ENCODE measurements around the gene LEAP2.

The LEAP2 gene

DNA sequence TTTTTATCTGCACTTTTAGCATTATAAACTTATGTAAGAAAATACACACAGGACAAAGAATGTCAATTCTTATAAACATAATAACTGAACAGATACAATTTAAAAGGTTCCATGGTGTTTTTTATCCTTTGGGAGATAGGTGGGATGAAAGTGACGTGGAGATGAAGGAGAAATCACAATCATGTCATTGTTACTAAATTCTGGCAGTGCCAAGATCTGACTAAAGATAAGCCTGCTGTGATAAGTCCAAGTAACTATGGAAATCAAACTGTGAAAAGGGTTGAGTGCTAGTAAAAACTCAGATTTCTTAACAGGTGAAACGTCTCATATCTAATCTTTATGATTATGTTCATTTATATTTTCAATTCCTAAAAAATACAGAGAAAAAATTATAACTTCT lies 11.1 kb downstream of the LEAP2 start:
- no peak for DNase-seq

DNA sequence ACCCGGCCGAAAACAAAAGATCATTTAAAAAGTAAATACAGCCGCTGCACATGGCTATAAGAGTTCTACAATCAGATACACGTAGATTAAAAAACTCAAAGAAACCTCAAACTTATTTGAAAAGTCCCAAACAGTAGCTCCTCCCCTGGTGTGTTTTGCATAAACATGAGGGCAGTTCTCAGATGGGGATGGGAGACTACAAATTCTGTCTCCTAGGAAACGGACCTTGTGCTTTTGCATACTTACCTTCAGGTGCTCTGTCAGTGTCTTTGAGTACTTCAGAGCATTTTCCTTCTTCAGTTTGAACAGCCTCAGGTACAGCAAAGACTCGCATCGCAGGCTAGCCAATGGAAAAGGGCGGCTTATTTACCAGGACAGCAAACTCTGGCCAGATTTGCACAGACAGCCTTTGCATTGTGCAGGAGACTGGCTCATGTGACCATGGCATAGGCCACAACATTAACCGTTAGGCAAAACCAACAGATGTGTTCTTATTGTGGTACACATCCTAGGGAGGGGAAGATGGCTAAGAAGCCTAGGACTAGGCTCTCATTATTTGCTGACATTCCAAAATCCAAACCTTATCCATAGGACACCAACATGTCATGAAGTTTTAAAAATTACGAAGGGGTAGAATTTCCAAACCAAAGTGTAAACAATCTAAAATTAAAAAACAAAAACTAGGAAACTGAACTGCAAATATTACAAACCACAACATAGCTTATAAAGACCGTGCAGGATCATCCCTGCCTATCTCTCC lies 12.8 kb downstream of the LEAP2 start:
- no peak for DNase-seq

DNA sequence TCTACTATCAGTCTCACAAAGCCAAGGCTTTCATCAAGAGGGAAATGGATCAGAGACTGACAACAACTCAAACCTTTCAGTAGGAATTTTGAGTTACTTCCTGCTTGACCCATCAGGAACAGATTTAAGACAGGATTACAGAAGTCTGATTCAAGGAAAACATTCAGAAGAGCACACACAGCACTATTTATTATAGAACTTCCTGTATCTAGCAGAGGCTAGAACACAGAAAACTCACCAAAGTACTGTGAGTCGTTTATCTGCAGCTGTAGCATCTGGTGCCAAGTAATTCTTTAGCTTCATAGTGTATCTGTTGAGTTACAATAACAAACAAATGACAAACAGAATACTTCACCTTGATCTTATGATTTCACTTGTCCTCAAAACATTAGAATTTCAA lies 13.8 kb downstream of the LEAP2 start:
- no peak for DNase-seq

DNA sequence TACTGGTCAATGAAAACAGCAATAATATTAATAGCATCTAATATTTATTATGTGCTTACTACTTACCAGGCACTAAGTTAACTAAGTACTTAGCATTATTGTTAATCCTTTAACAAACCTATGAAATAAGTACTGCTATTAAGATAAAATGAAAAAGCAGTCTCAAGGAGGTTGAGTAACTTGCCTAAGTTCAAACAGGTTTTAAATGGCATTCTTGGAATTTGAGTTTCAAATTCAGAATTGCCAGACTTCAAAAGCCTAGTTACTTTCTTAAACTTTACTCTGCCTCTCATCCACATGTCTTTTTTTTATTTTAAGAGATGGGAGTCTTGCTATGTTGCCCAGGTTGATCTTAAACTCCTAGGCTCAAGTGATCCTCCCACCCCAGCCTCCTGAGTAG lies 16.0 kb downstream of the LEAP2 start:
- no peak for DNase-seq

DNA sequence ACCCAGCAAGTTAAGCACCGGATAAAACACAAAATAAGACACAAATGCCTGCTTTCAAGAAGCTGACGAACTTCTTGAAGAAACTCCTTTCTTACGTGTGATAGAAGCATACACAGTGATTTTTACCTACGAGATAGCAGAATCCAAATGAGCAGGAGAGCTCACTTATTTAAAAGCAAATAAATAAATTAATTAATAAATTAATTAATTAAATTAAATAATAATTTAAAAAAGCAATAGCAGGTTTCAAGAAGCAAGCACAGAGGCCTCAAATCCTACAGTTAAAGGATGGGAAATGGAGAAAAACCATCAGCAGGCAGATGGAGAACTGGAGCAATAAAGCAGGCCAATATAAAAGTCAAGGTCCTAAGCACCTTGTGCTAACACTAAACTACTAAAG lies 17.3 kb downstream of the LEAP2 start:
- no peak for DNase-seq

DNA sequence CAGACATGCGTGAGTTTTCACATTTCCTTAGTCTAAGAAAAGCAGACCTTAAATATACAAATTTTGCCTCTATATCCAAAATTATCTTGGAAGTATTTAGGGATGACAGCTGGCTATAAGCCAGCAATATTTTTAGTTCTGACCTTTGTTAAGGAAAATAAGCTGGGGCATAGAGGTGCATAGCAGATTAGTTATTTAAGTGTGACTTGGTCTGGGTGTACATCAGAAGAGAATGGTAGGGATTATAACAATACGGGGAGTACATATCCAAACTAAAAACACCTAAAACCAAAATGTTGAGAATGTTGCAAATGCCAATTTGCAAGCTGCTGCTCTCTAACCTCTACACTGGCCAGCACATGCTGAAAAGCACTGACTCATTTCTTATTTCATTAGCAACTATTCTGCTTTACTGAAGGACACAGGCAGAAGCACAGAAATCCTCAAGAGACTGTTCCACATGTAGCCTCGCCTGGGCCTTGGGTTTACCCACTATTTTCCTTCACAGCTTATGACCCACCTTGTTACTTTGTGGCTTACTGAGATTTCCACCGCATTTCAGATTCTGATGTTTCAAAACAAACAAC lies 22.3 kb downstream of the LEAP2 start:
- no peak for DNase-seq

DNA sequence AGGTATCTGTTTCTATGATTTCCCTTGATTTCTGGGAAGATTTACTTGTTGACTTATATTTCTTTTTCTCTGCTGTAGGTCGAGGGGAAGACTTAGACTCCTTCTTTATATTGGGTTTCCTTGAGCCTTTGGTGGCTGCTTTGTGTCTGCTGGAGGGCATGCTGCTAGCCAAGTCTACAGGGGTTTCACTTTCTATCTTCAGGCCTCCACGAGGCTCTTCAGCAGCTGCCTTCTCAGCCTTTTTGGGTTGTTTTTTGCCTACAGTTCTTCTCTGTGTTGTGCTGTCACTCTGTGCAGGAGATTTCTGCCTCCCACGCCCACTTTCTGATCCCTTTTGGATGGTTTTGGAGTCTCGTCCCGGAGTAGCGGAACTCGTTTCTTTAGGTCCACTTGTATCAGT lies 23.2 kb downstream of the LEAP2 start:
- no peak for DNase-seq

DNA sequence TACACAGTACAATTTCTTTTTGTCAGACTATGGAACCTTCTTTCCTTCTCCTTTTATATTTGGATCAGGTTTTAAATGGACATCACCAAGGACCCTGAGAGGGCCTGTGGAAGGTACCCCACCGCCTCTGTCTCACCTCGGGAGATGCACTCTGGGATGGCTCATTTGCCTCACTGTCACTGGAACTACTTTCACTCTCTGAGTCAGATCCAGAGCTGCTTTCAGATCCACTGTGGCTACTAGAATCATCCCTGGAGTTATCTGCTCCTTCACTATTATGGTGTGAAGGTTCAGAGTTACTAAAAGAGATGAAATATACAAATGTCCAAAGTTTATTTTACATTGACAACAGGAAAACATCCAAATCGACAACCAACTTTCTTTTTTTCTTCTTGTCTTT lies 24.6 kb downstream of the LEAP2 start:
- no peak for DNase-seq

DNA sequence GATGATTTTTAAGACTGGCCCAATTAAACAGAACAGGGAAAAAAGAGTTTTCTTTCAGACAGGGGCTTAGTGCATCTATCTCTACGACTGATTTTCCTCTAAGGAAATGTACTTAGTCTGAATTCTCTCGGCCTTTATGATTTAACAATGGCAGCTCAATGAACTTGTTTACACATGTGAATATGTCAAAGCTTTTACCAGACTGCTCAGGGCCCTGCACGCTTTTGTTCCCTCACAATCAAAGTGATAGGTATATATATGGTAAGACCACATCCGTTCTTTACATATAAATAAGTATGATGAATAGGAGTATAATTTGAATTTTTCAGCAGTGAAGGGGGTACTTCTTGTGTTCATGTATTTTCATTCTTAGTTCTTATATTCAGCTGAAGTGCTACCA lies 27.6 kb downstream of the LEAP2 start:
- no peak for DNase-seq

DNA sequence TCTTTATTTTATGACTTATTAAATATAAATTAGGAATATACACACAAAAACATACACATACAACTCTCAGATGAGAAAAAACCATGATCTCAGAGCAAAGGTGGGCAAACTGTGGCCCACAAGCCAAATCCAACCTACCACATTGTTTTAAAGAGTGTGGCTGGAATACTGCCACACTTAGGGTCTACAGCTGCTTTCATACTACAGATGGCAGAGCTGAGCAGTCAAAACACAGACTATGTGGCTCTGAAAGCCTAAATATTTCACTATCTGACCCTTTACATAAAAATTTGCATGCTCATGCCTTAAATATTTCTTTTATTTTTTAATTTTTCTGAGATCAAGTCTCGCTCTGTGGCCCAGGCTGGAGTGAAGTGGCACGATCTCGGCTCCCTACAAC lies 28.3 kb downstream of the LEAP2 start:
- DNase-seq, result no peak

DNA sequence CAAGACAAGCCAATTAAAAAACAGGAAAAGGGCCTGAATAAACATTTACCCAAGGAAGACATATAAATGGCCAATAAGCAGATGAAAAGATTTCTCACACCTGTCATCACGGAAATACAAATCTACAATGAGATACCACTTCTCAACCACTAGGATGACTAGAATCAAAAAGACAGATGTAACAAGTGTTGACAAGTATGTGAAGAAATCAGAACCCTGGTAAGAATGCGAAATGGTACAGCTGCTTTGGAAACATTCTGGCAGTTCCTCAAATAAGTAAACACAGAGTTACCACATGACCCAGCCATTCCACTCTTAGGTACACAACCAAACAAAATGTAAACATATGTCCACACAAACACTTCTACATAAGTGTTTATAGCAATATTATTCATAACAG lies 32.5 kb downstream of the LEAP2 start:
- peak; percentile 49 for DNase-seq

DNA sequence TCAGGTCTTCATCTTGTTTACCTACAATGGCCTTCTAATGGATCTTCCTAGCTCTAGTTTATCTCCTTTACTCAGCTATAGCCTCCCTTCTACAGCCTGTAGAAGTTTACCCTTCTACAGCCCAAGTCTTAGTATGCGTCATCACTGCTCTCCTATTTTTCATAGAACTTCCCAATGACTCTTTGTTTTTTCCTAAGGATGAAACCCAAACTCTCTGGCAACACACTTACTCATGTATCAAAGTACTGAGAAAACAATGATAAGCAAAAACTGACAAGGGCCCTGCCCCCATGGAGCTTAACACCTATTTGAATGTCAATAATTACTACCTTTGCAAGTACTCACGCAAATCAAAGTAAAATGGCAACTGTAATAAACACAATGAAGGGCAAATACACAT lies 33.7 kb downstream of the LEAP2 start:
- no peak for DNase-seq

DNA sequence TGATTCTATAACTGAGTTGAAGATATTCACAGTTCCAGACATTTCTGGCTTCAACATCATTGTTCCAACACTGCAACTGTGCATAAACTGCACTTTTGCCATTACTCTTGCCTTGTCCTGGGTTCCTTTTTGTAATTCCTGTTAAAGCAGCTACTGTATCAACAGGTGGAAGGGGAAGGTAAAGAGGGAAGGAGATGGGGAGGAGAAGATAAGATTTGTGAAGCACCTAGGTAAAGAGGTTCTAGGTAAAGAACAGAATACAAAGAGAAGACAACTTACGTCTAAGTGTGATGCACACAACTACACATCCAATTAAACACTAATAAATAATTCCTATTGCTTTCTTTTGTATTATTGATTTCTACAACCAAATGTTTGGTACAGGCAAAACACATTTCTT lies 36.2 kb downstream of the LEAP2 start:
- DNase-seq, result no peak

DNA sequence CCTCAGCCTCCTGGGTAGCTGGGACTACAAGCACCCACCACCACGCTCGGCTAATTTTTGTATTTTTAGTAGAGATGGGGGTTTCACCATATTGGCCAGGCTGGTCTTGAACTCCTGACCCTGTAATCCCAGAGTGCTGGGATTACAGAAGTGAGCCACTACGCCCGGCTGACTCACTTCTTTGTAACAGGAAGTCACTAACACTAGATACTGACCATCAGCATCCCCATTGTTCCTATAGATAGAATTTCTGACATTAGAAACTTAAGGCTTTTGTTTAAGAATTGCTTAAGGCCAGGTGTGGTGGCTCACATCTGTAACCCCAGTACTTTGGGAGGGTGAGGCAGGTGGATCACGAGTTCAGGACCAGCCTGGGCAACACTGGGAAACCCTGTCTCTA lies 42.2 kb downstream of the LEAP2 start:
- DNase-seq, result no peak

DNA sequence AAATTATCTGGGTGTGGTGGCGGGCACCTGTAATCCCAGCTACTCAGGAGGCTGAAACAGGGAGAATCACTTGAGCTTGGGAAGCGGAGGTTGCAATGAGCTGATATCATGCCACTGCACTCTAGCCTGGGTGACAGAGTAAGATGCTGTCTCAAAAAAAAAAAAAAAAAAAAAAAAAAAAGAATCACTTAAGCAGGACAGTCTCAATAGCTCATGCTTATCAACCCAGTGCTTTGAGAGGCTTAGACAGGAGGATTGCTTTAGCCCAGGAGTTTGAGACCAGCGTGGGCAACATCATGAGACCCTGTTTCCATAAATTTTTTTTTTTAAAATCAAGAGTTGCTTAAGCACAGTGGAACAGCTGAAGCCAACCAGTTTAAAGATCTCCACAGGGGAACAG lies 42.6 kb downstream of the LEAP2 start:
- DNase-seq, result no peak

Measured in NCI-H774 (cell line).